AG09309 (cell line): ENCODE results near the gene STMN3.
A peak's percentile ranks its signal among the peaks of the same experiment; 100 is the strongest.

ENCODE experiments used
- DNase-seq: peaks from one replicate; pipeline ENCODE4 v3.0.0-alpha.2; 2010; ENCODE audit warnings: low read depth
- H3K4me3 ChIP-seq: 2 replicates; pipeline ENCODE4 v1.5.1; 2011; ENCODE audit warnings: mild to moderate bottlenecking, low read depth, low read length, moderate library complexity; ENCODE audit not compliant: control insufficient read depth
- CTCF ChIP-seq: IDR thresholded peaks from 2 replicates; pipeline ENCODE4 v1.5.1; 2011; ENCODE audit warnings: mild to moderate bottlenecking, low read depth, low read length, inconsistent platforms; ENCODE audit not compliant: insufficient read depth, control insufficient read depth; ENCODE audit errors: missing control alignments

STMN3 gene

GRCh38 chr20:63653041-63653973 lies at the start of gene STMN3:
Gene STMN3 (minus strand): TSS chr20:63653424. CDS start chr20:63653345, 79 bp downstream.
- no peak for TF ChIP-seq CTCF
- peak; percentile 70 for DNase-seq
- H3K4me3 ChIP-seq: peak within 1 kb of the TSS; percentile 72

GRCh38 chr20:63702036-63702665 lies 48.9 kb upstream of the STMN3 start:
- H3K4me3 ChIP-seq: no peak overlapping the region
- DNase-seq: no peak
- no peak for TF ChIP-seq CTCF

GRCh38 chr20:63701329-63702035 lies 48.3 kb upstream of the STMN3 start:
- no peak for TF ChIP-seq CTCF
- DNase-seq: no peak
- H3K4me3 ChIP-seq: no peak overlapping the region

- DNase-seq: no peak
- no peak overlapping the region for H3K4me3 ChIP-seq
- no peak for TF ChIP-seq CTCF
Measured at GRCh38 chr20:63701051-63701328, 47.8 kb upstream of the STMN3 start.

- no peak for TF ChIP-seq CTCF
- no peak for DNase-seq
- H3K4me3 ChIP-seq: no peak overlapping the region
Measured at GRCh38 chr20:63700199-63701050, 47.2 kb upstream of the STMN3 start.

- H3K4me3 ChIP-seq: no peak overlapping the region
- no peak for TF ChIP-seq CTCF
- DNase-seq: no peak
Measured at GRCh38 chr20:63699466-63700198, 46.4 kb upstream of the STMN3 start.
